ENCODE results near the gene PLCD3.

The PLCD3 gene

GRCh38 chr17:45103269-45103795 lies 29.0 kb downstream of the PLCD3 start:
- DNase-seq (ENCODE audit: low read depth in 1 of 2, low spot score in 1 of 2), result no peak
- no peak overlapping the region for H3K27ac ChIP-seq (replicated peaks)
- TF ChIP-seq GABPA (IDR thresholded peaks at IDR 0.05; ENCODE audit: low read depth) (no peak), SPI1 (IDR thresholded peaks at IDR 0.05; ENCODE audit: borderline replicate concordance, low read depth) (no peak), POLR2AphosphoS5 (IDR thresholded peaks at IDR 0.05; ENCODE audit: low read depth) (no peak)
- TF ChIP-seq, protein P1, sequence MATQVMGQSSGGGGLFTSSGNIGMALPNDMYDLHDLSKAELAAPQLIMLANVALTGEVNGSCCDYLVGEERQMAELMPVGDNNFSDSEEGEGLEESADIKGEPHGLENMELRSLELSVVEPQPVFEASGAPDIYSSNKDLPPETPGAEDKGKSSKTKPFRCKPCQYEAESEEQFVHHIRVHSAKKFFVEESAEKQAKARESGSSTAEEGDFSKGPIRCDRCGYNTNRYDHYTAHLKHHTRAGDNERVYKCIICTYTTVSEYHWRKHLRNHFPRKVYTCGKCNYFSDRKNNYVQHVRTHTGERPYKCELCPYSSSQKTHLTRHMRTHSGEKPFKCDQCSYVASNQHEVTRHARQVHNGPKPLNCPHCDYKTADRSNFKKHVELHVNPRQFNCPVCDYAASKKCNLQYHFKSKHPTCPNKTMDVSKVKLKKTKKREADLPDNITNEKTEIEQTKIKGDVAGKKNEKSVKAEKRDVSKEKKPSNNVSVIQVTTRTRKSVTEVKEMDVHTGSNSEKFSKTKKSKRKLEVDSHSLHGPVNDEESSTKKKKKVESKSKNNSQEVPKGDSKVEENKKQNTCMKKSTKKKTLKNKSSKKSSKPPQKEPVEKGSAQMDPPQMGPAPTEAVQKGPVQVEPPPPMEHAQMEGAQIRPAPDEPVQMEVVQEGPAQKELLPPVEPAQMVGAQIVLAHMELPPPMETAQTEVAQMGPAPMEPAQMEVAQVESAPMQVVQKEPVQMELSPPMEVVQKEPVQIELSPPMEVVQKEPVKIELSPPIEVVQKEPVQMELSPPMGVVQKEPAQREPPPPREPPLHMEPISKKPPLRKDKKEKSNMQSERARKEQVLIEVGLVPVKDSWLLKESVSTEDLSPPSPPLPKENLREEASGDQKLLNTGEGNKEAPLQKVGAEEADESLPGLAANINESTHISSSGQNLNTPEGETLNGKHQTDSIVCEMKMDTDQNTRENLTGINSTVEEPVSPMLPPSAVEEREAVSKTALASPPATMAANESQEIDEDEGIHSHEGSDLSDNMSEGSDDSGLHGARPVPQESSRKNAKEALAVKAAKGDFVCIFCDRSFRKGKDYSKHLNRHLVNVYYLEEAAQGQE (IDR thresholded peaks at IDR 0.05; ENCODE audit: insufficient replicate concordance, low read depth), result no peak
- TF ChIP-seq, protein P2, sequence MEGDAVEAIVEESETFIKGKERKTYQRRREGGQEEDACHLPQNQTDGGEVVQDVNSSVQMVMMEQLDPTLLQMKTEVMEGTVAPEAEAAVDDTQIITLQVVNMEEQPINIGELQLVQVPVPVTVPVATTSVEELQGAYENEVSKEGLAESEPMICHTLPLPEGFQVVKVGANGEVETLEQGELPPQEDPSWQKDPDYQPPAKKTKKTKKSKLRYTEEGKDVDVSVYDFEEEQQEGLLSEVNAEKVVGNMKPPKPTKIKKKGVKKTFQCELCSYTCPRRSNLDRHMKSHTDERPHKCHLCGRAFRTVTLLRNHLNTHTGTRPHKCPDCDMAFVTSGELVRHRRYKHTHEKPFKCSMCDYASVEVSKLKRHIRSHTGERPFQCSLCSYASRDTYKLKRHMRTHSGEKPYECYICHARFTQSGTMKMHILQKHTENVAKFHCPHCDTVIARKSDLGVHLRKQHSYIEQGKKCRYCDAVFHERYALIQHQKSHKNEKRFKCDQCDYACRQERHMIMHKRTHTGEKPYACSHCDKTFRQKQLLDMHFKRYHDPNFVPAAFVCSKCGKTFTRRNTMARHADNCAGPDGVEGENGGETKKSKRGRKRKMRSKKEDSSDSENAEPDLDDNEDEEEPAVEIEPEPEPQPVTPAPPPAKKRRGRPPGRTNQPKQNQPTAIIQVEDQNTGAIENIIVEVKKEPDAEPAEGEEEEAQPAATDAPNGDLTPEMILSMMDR (IDR thresholded peaks at IDR 0.05; ENCODE audit: insufficient read depth, low read length), result no peak
- H3K27me3 ChIP-seq (ENCODE audit: insufficient read depth, poor library complexity, severe bottlenecking), result no peaks in the 10 kb centered on the region
- H3K4me3 ChIP-seq (replicated peaks; ENCODE audit: insufficient read depth, low read length), result no peak overlapping the region

- Histone ChIP-seq H3K4me3 (replicated peaks; ENCODE audit: insufficient read depth, low read length) (no peak overlapping the region), H3K27ac (replicated peaks) (no peak overlapping the region), H3K27me3 (ENCODE audit: insufficient read depth, poor library complexity, severe bottlenecking) (no peaks in the 10 kb centered on the region)
- no peak for DNase-seq (ENCODE audit: low read depth in 1 of 2, low spot score in 1 of 2)
- TF ChIP-seq GABPA (IDR thresholded peaks at IDR 0.05; ENCODE audit: low read depth) (no peak), SPI1 (IDR thresholded peaks at IDR 0.05; ENCODE audit: borderline replicate concordance, low read depth) (no peak), POLR2AphosphoS5 (IDR thresholded peaks at IDR 0.05; ENCODE audit: low read depth) (no peak)
- TF ChIP-seq, protein P2 (IDR thresholded peaks at IDR 0.05; ENCODE audit: insufficient read depth, low read length), result no peak
- TF ChIP-seq, protein P1 (IDR thresholded peaks at IDR 0.05; ENCODE audit: insufficient replicate concordance, low read depth), result no peak
Observed at GRCh38 chr17:45102856-45103255, 29.5 kb downstream of the PLCD3 start.

DNA sequence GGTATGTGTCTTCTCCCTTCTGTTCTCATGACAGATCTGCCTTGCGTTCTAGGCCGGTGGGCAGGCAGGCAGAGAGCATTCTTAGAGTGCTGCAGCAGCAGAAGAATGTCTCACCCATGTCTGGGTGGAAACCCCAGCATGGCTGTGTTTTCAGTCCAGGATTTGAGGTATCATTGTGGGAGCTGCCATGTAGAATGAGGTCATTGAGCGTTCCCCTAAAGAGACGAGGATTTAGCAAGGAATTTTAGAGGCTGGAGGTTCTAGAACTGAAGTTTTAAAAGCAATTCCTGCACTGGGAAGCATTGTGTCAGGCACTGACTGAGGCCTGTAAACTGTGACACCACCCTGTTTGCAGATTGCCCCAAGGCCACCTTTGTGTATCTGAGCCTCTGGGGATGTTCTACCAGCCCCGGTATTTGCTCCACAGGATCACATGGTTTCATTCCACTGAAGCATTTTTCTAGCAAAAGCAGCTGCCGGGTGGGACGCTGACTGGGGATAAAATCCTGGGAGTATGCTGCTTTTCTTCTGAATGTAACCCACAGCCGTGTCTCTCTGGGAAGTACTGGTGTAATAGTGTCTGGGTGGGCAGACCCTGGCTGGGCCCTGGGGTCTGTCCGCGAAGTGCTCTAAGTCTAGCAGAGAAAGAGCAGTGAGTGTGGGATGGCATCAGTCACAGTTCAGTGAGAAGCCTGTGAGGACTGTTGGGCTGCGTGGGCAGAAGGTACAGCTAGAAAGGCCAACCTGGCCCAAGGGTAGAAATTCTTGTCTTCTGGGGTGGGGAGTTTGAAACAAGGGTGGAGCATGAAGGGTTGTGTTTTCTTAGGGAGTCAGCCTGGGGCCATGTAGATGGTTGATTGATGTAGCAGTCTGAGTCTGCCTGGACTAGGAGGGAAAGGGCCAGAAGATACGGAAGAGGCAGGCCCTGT lies 30.2 kb downstream of the PLCD3 start:
- TF ChIP-seq SPI1 (IDR thresholded peaks at IDR 0.05; ENCODE audit: borderline replicate concordance, low read depth), result no peak
- TF ChIP-seq GABPA (IDR thresholded peaks at IDR 0.05; ENCODE audit: low read depth), result no peak
- TF ChIP-seq, protein P1 (IDR thresholded peaks at IDR 0.05; ENCODE audit: insufficient replicate concordance, low read depth), result no peak
- TF ChIP-seq POLR2AphosphoS5 (IDR thresholded peaks at IDR 0.05; ENCODE audit: low read depth), result no peak
- TF ChIP-seq, protein P2 (IDR thresholded peaks at IDR 0.05; ENCODE audit: insufficient read depth, low read length), result no peak
- Histone ChIP-seq H3K4me3 (replicated peaks; ENCODE audit: insufficient read depth, low read length) (no peak overlapping the region), H3K27me3 (ENCODE audit: insufficient read depth, poor library complexity, severe bottlenecking) (no peaks in the 10 kb centered on the region), H3K27ac (replicated peaks) (no peak overlapping the region)
- no peak for DNase-seq (ENCODE audit: low read depth in 1 of 2, low spot score in 1 of 2)
